ENCODE measurements around the gene MTNR1B.

Gene MTNR1B

DNA sequence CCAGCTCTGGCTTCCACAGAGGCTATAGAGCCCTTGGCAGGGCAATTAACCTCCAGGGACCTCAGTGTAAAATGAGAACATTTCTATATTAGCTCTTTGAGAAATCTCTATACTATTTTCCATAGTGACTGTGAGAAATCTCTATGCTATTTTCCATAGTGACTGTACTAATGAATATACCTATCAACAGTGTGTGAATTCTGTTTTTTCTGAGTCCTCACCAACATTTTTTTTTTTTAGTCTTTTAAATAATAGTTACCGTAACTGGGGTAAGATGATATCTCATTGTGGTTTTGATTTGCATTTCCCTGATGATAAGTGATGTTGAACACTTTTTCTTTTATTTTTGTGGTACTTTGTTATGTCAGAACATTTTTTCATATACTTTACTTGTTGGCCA lies 7.0 kb upstream of the MTNR1B start:
- no peak overlapping the region for H3K27ac ChIP-seq (replicated peaks)
- TF ChIP-seq, protein P1, sequence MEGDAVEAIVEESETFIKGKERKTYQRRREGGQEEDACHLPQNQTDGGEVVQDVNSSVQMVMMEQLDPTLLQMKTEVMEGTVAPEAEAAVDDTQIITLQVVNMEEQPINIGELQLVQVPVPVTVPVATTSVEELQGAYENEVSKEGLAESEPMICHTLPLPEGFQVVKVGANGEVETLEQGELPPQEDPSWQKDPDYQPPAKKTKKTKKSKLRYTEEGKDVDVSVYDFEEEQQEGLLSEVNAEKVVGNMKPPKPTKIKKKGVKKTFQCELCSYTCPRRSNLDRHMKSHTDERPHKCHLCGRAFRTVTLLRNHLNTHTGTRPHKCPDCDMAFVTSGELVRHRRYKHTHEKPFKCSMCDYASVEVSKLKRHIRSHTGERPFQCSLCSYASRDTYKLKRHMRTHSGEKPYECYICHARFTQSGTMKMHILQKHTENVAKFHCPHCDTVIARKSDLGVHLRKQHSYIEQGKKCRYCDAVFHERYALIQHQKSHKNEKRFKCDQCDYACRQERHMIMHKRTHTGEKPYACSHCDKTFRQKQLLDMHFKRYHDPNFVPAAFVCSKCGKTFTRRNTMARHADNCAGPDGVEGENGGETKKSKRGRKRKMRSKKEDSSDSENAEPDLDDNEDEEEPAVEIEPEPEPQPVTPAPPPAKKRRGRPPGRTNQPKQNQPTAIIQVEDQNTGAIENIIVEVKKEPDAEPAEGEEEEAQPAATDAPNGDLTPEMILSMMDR (IDR thresholded peaks at IDR 0.05; ENCODE audit: insufficient read depth, low read length): no peak
- TF ChIP-seq POLR2AphosphoS5 (IDR thresholded peaks at IDR 0.05; ENCODE audit: low read depth) (no peak), SPI1 (IDR thresholded peaks at IDR 0.05; ENCODE audit: borderline replicate concordance, low read depth) (no peak), REST (IDR thresholded peaks at IDR 0.05; ENCODE audit: insufficient replicate concordance, low read depth) (no peak), GABPA (IDR thresholded peaks at IDR 0.05; ENCODE audit: low read depth) (no peak)
- H3K4me3 ChIP-seq (replicated peaks; ENCODE audit: insufficient read depth, low read length): no peak overlapping the region
- DNase-seq (ENCODE audit: low read depth in 1 of 2, low spot score in 1 of 2): no peak
- H3K27me3 ChIP-seq (ENCODE audit: insufficient read depth, poor library complexity, severe bottlenecking): no peaks in the 10 kb centered on the region

- no peak for DNase-seq (ENCODE audit: low read depth in 1 of 2, low spot score in 1 of 2)
- Histone ChIP-seq H3K27me3 (ENCODE audit: insufficient read depth, poor library complexity, severe bottlenecking) (no peaks in the 10 kb centered on the region), H3K27ac (replicated peaks) (no peak overlapping the region), H3K4me3 (replicated peaks; ENCODE audit: insufficient read depth, low read length) (no peak overlapping the region)
- TF ChIP-seq, protein P1 (IDR thresholded peaks at IDR 0.05; ENCODE audit: insufficient read depth, low read length): no peak
- TF ChIP-seq REST (IDR thresholded peaks at IDR 0.05; ENCODE audit: insufficient replicate concordance, low read depth) (no peak), SPI1 (IDR thresholded peaks at IDR 0.05; ENCODE audit: borderline replicate concordance, low read depth) (no peak), GABPA (IDR thresholded peaks at IDR 0.05; ENCODE audit: low read depth) (no peak), POLR2AphosphoS5 (IDR thresholded peaks at IDR 0.05; ENCODE audit: low read depth) (no peak)
Measured at GRCh38 chr11:92964471-92964870, 5.0 kb upstream of the MTNR1B start.

- H3K27me3 ChIP-seq (ENCODE audit: insufficient read depth, poor library complexity, severe bottlenecking): no peaks in the 10 kb centered on the region
- TF ChIP-seq POLR2AphosphoS5 (IDR thresholded peaks at IDR 0.05; ENCODE audit: low read depth): no peak
- no peak for TF ChIP-seq SPI1 (IDR thresholded peaks at IDR 0.05; ENCODE audit: borderline replicate concordance, low read depth)
- TF ChIP-seq, protein P1 (IDR thresholded peaks at IDR 0.05; ENCODE audit: insufficient read depth, low read length): no peak
- no peak for TF ChIP-seq REST (IDR thresholded peaks at IDR 0.05; ENCODE audit: insufficient replicate concordance, low read depth)
- no peak for TF ChIP-seq GABPA (IDR thresholded peaks at IDR 0.05; ENCODE audit: low read depth)
- H3K4me3 ChIP-seq (replicated peaks; ENCODE audit: insufficient read depth, low read length): no peak overlapping the region
- H3K27ac ChIP-seq (replicated peaks): no peak overlapping the region
- DNase-seq (ENCODE audit: low read depth in 1 of 2, low spot score in 1 of 2): no peak
Measured at GRCh38 chr11:92965196-92965595, 4.3 kb upstream of the MTNR1B start.
